HG02571 (cell line): Measurements from ENCODE around the gene TMEM190.

ENCODE experiments used
- ATAC-seq: cut with Tn5 transposase; IDR thresholded peaks from one replicate; pipeline ENCODE4 v1.9.1; 2021; ENCODE audit warnings: mild to moderate bottlenecking, moderate library complexity; ENCODE audit not compliant: unreplicated experiment

The TMEM190 gene

GRCh38 chr19:55350620-55351315 lies 25.9 kb upstream of the TMEM190 start:
- ATAC-seq = no peak

- no peak for ATAC-seq
Measured at GRCh38 chr19:55352040-55352439, 24.6 kb upstream of the TMEM190 start.

- ATAC-seq = no peak
Measured at GRCh38 chr19:55352549-55353145, 24.0 kb upstream of the TMEM190 start.

GRCh38 chr19:55353356-55353802 lies 23.2 kb upstream of the TMEM190 start:
- no peak for ATAC-seq

- ATAC-seq = no peak
Measured at GRCh38 chr19:55353803-55354697, 22.6 kb upstream of the TMEM190 start.

GRCh38 chr19:55354698-55355212 lies 21.9 kb upstream of the TMEM190 start, which contains the start of gene COX6B2:
TSS of gene COX6B2 (minus strand) at chr19:55354719. CDS start at chr19:55354521, 198 bp downstream.
- ATAC-seq = no peak

- ATAC-seq = no peak
Measured at GRCh38 chr19:55355213-55355821, 21.3 kb upstream of the TMEM190 start.

GRCh38 chr19:55358493-55358892 lies 18.1 kb upstream of the TMEM190 start:
- ATAC-seq = no peak

GRCh38 chr19:55358943-55359908 lies 17.4 kb upstream of the TMEM190 start:
- ATAC-seq = no peak

- ATAC-seq = no peak
Measured at GRCh38 chr19:55360902-55361301, 15.7 kb upstream of the TMEM190 start.

- no peak for ATAC-seq
Measured at GRCh38 chr19:55362174-55362989, 14.2 kb upstream of the TMEM190 start.

- no peak for ATAC-seq
Measured at GRCh38 chr19:55362990-55363716, 13.5 kb upstream of the TMEM190 start, which contains the start of gene GARIN5B. TSS of gene GARIN5B (minus strand) at chr19:55363260. CDS start at chr19:55363066, 194 bp downstream.

GRCh38 chr19:55365245-55365644 lies 11.4 kb upstream of the TMEM190 start:
- no peak for ATAC-seq

GRCh38 chr19:55365964-55366363 lies 10.7 kb upstream of the TMEM190 start:
- no peak for ATAC-seq

- no peak for ATAC-seq
Measured at GRCh38 chr19:55366790-55367189, 9.8 kb upstream of the TMEM190 start.

GRCh38 chr19:55368106-55368505 lies 8.5 kb upstream of the TMEM190 start:
- ATAC-seq = no peak

- no peak for ATAC-seq
Measured at GRCh38 chr19:55368701-55369563, 7.7 kb upstream of the TMEM190 start.
